Stimulated activated CD8-positive, alpha-beta memory T cell treated with anti-CD3 and anti-CD28 coated beads, Interleukin-4, amount 100 ng/mL, for 1 hour (primary cell): Measurements from ENCODE around the gene A3GALT2.
"Not testable (repeated sequence)": the region's sequence is repeated elsewhere in the genome, so short reads cannot be mapped to it uniquely, and the experiment has no call there.

Source experiments
- DNase-seq, 2 donors: peaks; one replicate each; pipeline ENCODE4 v3.0.0-alpha.2; 2020; ENCODE audit warnings: low read depth in 2 of 2, low spot score in 1 of 2

Gene A3GALT2

DNA sequence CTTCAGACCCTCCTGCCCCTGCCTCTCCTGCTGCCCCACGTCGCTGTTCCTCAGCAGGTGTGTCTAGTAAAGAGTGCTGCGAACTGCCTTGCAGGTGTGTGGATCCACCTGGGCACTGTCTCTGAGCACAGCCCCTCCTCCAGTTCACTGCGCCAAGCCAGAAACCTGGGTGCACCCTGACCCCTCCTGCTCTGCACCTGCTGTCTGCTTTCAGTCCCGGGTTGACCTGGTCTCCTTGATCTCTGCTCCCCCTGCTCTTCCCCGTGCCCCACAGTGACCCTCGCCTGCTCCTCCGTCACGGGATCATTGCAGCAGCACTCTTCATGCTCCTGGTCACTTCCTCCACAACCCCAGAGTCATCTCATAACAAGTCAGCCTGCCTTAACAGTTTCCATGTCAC, 6.5 kb downstream of the A3GALT2 start:
- DNase-seq: no peak

GRCh38 chr1:33312413-33312749, 8.5 kb downstream of the A3GALT2 start:
- no peak for DNase-seq

- no peak for DNase-seq
Observed at GRCh38 chr1:33311706-33312412, 9.0 kb downstream of the A3GALT2 start.

GRCh38 chr1:33310702-33311101, 10.2 kb downstream of the A3GALT2 start:
- no peak for DNase-seq

GRCh38 chr1:33309351-33309750, 11.5 kb downstream of the A3GALT2 start:
- DNase-seq: not testable (repeated sequence)

DNA sequence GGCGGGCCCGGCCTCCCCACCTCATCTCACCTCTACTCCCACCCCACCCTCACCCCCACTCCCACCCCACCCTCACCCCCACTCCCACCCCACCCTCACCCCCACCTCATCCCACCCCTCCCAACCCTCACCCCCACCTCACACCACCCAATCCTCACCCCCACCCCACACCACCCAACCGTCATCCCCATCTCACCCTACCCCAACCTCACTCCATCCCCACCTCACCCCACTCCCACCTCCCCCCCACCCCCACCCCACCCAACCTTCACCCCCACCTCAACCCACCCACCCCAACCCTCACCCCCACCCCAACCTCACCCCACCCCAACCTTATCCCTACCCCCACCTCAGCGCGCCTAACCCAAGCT, 13.4 kb downstream of the A3GALT2 start:
- DNase-seq: no peak

- no peak for DNase-seq
Observed at GRCh38 chr1:33306653-33307493, 14.0 kb downstream of the A3GALT2 start.

GRCh38 chr1:33305816-33306652, 14.9 kb downstream of the A3GALT2 start:
- no peak for DNase-seq

GRCh38 chr1:33305016-33305415, 15.9 kb downstream of the A3GALT2 start:
- DNase-seq: no peak

DNA sequence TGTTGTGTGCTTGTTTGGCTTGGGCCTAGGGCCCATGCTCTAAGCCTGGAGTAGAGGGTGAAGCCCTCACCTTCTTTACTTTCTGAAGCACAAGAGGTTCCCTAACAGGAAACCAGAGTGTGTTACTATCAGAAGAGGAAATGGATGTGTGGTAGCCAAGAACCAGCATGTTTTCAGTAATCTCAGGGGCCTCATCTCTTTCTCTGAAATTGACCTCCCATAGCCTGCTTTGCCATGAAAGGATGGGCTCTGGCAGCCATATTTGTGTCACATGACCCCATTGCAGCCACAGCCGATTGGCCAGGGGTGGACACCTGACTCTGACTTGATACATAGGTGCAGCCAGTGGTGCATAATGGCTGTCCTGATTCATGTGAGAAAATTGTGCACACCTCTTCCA, 18.6 kb downstream of the A3GALT2 start:
- no peak for DNase-seq

DNA sequence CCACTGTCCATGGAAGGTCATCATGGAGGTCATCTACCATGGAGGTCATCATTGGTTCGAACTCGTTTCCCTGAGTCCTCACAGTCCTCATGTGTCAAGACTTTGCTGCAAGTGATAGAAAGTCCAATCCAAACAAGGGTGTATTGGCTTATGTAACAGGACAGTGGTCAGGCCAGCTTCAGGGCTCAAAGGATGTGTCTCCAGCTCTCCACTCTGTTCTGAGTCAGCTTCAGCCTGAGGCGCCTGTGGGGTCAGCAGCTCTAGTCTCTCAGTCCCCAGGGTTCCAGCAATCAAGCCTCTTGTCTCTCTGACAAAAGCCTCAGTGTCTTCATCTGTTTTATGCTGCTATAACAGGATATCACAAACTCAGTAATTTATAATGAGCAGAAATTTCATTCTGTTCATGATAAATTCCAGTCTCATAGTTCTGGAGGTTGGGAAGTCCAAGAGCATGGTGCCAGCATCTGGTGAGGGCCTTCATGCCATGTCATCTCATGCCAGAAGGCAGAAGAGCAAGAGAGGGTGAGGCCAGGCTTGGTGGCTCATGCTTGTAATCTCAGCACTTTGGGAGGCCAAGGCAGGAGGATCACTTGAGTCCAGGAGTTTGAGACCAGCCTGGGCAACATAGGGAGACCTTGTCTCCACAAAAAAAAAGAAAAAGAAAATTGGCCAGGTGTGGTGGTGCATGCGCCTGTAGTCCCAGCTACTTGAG, 19.5 kb downstream of the A3GALT2 start:
- DNase-seq: no peak

DNA sequence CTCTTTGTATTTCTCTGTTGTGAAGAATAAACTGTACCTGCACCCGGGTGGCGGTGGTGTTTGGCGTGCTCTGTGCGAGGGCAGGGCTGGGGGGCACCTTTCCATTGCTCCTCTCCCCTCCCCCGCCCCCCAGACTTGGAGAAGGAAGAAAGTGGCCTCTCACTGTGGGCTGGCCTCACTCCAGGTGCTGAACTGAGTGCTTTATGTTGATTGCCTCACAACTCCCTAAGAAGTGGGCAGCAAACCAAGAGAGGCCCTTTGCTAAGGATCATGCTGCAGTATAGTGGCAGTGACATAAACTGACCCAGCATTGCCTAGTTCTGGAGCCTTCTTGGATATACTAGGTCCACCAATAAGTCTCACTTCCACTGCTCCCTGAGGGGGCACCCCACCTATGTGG, 20.2 kb downstream of the A3GALT2 start:
- DNase-seq: no peak

GRCh38 chr1:33299461-33300155, 21.3 kb downstream of the A3GALT2 start:
- no peak for DNase-seq

GRCh38 chr1:33298623-33299277, 22.1 kb downstream of the A3GALT2 start:
- DNase-seq: peak in 1 of 2 donors; percentile 14

DNA sequence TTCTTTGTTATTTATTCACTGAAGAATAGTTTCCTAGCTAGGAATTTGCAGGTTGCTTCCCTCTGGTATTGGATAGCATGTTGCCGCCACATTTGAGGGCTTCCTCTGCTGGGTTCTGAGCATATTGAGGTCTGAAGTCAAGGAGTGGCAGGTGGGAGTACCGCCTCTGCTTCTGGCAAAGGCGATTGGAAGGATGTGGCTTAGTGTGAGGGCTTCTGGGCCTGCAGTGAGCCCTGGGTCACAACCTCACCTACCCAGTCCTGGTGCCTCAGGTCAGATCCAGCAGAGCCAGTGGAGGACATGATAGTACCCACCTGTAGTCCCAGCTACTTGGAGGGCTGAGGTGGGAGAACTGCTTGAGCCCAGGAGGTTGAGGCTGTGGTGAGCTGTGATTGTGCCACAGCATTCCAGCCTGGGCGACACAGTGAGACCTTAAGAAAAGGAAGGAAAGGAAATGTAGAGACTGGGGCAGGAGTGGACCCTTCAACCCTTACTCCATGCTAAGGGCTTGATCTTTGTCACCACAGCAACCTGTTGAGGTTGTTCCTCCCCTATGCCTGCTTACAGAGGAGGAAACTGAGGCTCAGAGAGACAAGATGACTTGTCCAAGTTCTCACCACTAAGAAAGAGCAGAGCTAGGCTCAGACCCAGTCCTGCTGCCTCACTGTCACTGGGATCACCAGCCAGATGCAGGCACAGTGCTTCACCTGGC, 22.8 kb downstream of the A3GALT2 start:
- no peak for DNase-seq

- DNase-seq: no peak
Observed at GRCh38 chr1:33296824-33297223, 24.1 kb downstream of the A3GALT2 start.

DNA sequence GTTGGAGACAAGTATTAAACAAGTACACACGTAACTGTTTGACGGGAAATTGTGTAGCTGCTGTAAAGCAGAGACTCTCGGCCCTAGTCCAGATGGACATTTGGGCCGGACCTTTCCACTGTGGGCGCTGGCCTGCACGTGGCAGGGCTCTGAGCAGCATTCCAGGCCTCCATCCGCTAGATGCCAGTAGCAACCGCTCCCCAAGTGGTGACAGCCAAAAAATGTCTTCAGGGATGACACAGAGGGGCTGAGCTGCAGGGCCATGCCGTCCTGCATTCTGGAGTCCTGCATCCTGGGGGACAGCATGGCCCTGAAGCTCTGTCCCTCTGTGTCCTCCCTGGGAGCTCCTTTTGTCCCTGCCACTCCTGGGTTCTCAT, 24.8 kb downstream of the A3GALT2 start:
- DNase-seq: no peak

DNA sequence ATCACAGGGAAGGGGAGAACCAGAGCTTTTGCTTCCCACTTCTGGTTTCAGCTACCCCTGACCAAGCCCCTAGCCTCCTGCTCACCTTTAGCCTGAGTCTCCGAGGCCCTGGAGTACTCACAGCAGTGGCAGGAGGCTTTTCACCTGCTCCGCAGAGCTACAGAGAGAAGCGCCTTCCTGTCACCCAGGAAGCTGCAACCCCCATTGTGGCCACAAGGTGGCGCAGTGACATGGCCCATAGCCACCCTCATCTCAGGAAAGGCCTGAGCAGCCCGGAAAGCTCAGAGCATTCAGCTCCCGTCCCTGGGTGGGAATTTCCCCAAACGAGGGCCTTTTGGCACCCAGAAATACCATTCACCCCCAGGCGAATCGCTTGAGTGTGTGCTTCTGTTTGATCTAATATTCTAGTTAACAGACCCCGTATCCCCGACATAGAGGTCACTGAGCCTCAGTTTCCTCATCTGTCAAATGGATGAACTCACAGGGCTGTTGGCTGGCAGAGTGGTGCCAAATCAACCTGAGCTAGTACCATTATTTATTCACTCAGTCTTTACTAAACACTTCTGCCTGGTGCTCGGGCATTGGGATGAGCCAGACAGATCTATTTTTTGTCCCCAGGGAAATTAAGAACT, 25.3 kb downstream of the A3GALT2 start:
- DNase-seq: peak; percentile 79 to 88

GRCh38 chr1:33295023-33295422, 25.9 kb downstream of the A3GALT2 start:
- DNase-seq: no peak
